Measurements from ENCODE around the gene CLDN20. TPM values are rescaled to one million over a fixed set of nuclear protein-coding genes. Genes with fewer than 3 reads are reported as not detected.

Gene CLDN20
- total RNA-seq, 2 donors from 2014 or later, result not detected

DNA sequence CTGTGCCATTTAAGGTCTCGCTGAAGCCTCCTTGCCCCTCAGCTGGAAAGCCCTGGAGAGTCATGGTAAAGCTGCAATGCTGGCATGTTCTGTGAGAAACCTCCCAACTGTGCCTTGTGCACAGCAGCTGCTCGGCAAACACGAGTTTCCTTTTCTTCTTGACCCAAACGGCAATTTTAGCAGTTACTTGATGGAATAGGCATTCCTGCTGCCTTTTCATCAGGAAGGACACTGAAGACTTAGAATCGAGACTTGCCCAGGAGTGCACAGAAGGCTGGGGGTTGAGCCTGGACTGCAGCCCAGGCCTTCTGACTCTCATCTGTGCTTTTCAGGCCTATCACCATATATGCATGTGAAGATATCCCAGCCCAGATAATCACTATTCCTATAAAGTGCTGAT, 28.7 kb upstream of the CLDN20 start:
- Histone ChIP-seq H3K4me3 (no peak overlapping the region), H3K27me3 (replicated peaks; ENCODE audit: insufficient read depth) (no peaks in the 10 kb centered on the region), H3K4me1 (ENCODE audit: control insufficient read depth in 1 of 2, low read depth in 2 of 2) (no peaks in the 10 kb centered on the region), H3K36me3 (no peaks in the 10 kb centered on the region), H3K27ac (no peak overlapping the region), H3K9me3 (no peaks in the 10 kb centered on the region)
- TF ChIP-seq, protein P1, sequence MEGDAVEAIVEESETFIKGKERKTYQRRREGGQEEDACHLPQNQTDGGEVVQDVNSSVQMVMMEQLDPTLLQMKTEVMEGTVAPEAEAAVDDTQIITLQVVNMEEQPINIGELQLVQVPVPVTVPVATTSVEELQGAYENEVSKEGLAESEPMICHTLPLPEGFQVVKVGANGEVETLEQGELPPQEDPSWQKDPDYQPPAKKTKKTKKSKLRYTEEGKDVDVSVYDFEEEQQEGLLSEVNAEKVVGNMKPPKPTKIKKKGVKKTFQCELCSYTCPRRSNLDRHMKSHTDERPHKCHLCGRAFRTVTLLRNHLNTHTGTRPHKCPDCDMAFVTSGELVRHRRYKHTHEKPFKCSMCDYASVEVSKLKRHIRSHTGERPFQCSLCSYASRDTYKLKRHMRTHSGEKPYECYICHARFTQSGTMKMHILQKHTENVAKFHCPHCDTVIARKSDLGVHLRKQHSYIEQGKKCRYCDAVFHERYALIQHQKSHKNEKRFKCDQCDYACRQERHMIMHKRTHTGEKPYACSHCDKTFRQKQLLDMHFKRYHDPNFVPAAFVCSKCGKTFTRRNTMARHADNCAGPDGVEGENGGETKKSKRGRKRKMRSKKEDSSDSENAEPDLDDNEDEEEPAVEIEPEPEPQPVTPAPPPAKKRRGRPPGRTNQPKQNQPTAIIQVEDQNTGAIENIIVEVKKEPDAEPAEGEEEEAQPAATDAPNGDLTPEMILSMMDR (IDR thresholded peaks at IDR 0.05), result no peak
- ATAC-seq (ENCODE audit: insufficient number of reproducible peaks, low FRiP score, low read depth), result no peak
- no peak for DNase-seq (ENCODE audit: low spot score)

DNA sequence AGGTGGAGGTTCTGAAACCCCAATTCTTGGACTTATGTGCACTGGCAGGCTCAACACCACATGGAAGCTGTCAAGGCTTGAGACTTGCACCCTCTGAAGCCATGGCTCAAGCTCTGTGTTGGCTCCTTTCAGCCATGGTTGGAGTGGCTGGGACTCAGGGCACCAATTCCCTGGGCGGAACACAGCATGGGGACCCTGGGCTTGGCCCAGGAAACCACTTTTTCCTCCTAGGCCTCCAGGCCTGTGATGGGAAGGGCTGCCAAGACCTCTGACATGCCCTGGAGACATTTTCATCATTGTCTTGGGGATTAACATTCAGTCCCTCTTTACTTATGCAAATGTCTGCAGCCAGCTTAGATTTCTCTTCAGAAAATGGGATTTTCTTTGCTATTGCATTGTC, 26.2 kb upstream of the CLDN20 start:
- no peak for ATAC-seq (ENCODE audit: insufficient number of reproducible peaks, low FRiP score, low read depth)
- H3K4me3 ChIP-seq, result no peak overlapping the region

DNA sequence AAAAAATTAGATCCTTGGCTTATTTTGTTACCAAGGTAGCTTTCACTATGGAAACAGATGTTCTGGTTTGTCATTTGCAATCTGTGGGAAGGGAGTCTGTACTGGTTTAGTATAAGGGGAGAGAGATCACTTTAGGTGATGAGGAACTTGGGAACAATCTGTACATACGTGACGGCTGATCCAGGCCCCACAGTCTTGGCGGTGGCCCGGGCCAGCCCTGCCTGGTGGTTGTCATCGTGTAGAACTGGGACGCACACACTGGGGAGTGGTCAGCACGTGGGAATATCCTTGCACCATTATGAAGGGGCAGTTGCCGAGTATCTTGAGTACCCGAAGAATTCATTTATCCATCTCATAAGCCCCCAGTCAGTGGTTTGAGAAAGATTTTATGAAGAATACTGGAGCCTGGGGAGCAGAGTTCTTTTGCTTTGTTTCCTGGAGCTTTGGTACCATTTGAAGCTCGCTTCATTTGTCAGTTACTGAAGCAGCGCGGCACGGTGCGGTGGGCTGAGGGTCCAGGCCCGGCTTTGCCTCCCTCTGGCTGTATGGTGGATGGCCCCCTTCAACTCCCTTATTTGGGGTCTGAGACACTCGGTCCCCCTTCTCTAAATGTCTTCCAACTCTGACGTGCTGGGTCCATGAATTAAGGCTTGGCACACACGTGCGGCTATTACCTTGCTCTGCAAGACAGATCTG, 22.8 kb upstream of the CLDN20 start:
- Histone ChIP-seq H3K9me3 (no peaks in the 10 kb centered on the region), H3K4me1 (ENCODE audit: control insufficient read depth in 1 of 2, low read depth in 2 of 2) (no peaks in the 10 kb centered on the region), H3K27me3 (replicated peaks; ENCODE audit: insufficient read depth) (no peaks in the 10 kb centered on the region), H3K27ac (no peak overlapping the region), H3K4me3 (no peak overlapping the region), H3K36me3 (peaks cover 3% of the 10 kb centered on the region)
- TF ChIP-seq, protein P1 (IDR thresholded peaks at IDR 0.05), result no peak
- ATAC-seq (ENCODE audit: insufficient number of reproducible peaks, low FRiP score, low read depth), result no peak
- no peak for DNase-seq (ENCODE audit: low spot score)

More for the DNA sequence above, 26.2 kb upstream of the CLDN20 start:
- DNase-seq (ENCODE audit: low spot score), result no peak
- Histone ChIP-seq H3K27me3 (replicated peaks; ENCODE audit: insufficient read depth) (no peaks in the 10 kb centered on the region), H3K4me1 (ENCODE audit: control insufficient read depth in 1 of 2, low read depth in 2 of 2) (no peaks in the 10 kb centered on the region), H3K27ac (no peak overlapping the region), H3K9me3 (no peaks in the 10 kb centered on the region), H3K36me3 (peaks cover 3% of the 10 kb centered on the region)
- TF ChIP-seq, protein P1 (IDR thresholded peaks at IDR 0.05), result no peak

DNA sequence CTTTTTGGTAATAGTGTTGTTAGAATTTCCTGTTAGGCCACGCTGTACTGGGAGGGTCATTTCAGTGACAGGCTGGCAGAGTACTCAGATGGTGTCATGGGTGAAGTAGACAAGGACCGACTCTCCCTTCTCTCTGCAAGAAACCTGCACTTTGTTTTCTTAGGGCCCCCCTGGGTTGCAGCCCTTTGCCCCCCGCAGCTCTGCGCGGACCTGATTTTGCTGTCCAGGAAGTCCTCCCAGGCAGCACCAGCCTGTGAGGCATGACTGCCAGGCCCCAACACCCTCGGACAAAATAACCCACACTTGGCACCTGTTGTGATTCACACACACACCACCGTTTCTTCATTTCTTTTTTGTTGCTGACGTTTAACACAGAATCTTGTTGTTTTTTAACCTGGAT, 21.8 kb upstream of the CLDN20 start:
- Histone ChIP-seq H3K4me3 (no peak overlapping the region), H3K9me3 (no peaks in the 10 kb centered on the region), H3K4me1 (ENCODE audit: control insufficient read depth in 1 of 2, low read depth in 2 of 2) (no peaks in the 10 kb centered on the region), H3K27me3 (replicated peaks; ENCODE audit: insufficient read depth) (no peaks in the 10 kb centered on the region), H3K27ac (no peak overlapping the region), H3K36me3 (peaks cover 3% of the 10 kb centered on the region)
- DNase-seq (ENCODE audit: low spot score), result no peak
- ATAC-seq (ENCODE audit: insufficient number of reproducible peaks, low FRiP score, low read depth), result no peak
- TF ChIP-seq, protein P1 (IDR thresholded peaks at IDR 0.05), result no peak

DNA sequence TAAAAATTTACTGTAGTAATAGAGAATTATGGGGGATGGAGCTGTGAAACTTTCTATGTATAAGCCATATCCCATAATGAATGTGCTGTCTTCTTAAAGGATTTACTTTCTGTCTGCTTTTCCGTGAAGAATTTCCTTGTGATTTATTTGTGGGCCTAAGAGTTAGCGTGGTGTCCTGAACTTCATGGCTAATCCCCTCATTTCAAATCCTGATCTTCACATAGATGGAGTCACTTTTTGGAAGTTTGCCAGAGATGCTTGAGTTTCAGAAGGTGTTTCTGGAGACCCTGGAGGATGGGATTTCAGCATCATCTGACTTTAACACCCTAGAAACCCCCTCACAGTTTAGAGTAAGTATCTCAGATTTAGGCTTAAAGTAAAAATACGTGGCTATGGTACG, 19.4 kb upstream of the CLDN20 start:
- no peak overlapping the region for H3K4me3 ChIP-seq
- H3K36me3 ChIP-seq, result peaks cover 3% of the 10 kb centered on the region
- no peaks in the 10 kb centered on the region for H3K27me3 ChIP-seq (replicated peaks; ENCODE audit: insufficient read depth)
- DNase-seq (ENCODE audit: low spot score) (no peak), ATAC-seq (ENCODE audit: insufficient number of reproducible peaks, low FRiP score, low read depth) (no peak)
- no peak overlapping the region for H3K27ac ChIP-seq
- no peaks in the 10 kb centered on the region for H3K9me3 ChIP-seq
- TF ChIP-seq, protein P1 (IDR thresholded peaks at IDR 0.05), result no peak
- peaks cover 0 to 1% of the 10 kb centered on the region in 2 donors for H3K4me1 ChIP-seq (ENCODE audit: control insufficient read depth in 1 of 2, low read depth in 2 of 2)

All from thoracic aorta (tissue), 2 donors.